GM23338 (cell line): Measurements from ENCODE around the gene NIPBL. TPM values are rescaled to one million over a fixed set of nuclear protein-coding genes. Genes with fewer than 3 reads are reported as not detected.
A peak's percentile ranks its signal among the peaks of the same experiment; 100 is the strongest.

Experiments used
- ATAC-seq: fragments of 200-7000 bp; cut with Tn5 transposase; 3 replicates; pipeline ENCODE4 v1.9.1; 2020
- DNase-seq: peaks from one replicate; pipeline ENCODE4 v3.0.0-alpha.2; 2015; ENCODE audit warnings: low spot score
- H2AFZ ChIP-seq: fragments of 200-600 bp; sonication (generic); 2 replicates; pipeline ENCODE4 v1.8.0; 2016; ENCODE audit warnings: antibody characterized with exemption, mild to moderate bottlenecking, moderate library complexity
- H3F3A ChIP-seq: fragments of 200-600 bp; sonication (generic); replicated peaks from 2 replicates; pipeline ENCODE4 v1.8.0; 2017; ENCODE audit warnings: antibody characterized with exemption, mixed run types, low read depth
- H3K27ac ChIP-seq: fragments of 200-600 bp; sonication (generic); 2 replicates; pipeline ENCODE4 v1.6.1; 2016; ENCODE audit warnings: low read depth
- H3K27me3 ChIP-seq: fragments of 200-600 bp; sonication (generic); 2 replicates; pipeline ENCODE4 v1.8.0; 2016; ENCODE audit warnings: mild to moderate bottlenecking, mixed run types, moderate library complexity; ENCODE audit not compliant: insufficient read depth
- H3K36me3 ChIP-seq: fragments of 200-600 bp; sonication (generic); 2 replicates; pipeline ENCODE4 v1.8.0; 2016; ENCODE audit warnings: mild to moderate bottlenecking; ENCODE audit not compliant: insufficient read depth
- H3K4me1 ChIP-seq: fragments of 200-600 bp; sonication (generic); 2 replicates; pipeline ENCODE4 v1.8.0; 2016; ENCODE audit warnings: mild to moderate bottlenecking, moderate library complexity; ENCODE audit not compliant: insufficient read depth
- H3K4me2 ChIP-seq: fragments of 200-600 bp; sonication (generic); 2 replicates; pipeline ENCODE4 v1.7.1; 2017; ENCODE audit warnings: mixed run types
- H3K4me3 ChIP-seq: fragments of 200-600 bp; sonication (generic); 2 replicates; pipeline ENCODE4 v1.6.1; 2016; ENCODE audit warnings: mixed run types
- H3K79me2 ChIP-seq: fragments of 200-600 bp; sonication (generic); replicated peaks from 2 replicates; pipeline ENCODE4 v1.8.0; 2017; ENCODE audit warnings: mild to moderate bottlenecking; ENCODE audit not compliant: insufficient read depth
- H3K9me2 ChIP-seq: fragments of 200-600 bp; sonication (generic); 2 replicates; pipeline ENCODE4 v1.8.0; 2017; ENCODE audit not compliant: insufficient read depth
- H4K20me1 ChIP-seq: fragments of 200-600 bp; sonication (generic); replicated peaks from 2 replicates; pipeline ENCODE4 v1.8.0; 2017; ENCODE audit warnings: mild to moderate bottlenecking; ENCODE audit not compliant: insufficient read depth
- H3K27ac Mint-ChIP-seq: 2 replicates; pipeline ENCODE4 v1.8.0; 2020; ENCODE audit warnings: inconsistent platforms, mild to moderate bottlenecking, moderate library complexity, mixed read lengths
- H3K27me3 Mint-ChIP-seq: 3 replicates; pipeline ENCODE4 v1.8.0; 2022; ENCODE audit warnings: low read depth, mild to moderate bottlenecking, moderate library complexity, mixed read lengths, inconsistent platforms; ENCODE audit not compliant: insufficient read depth, poor library complexity
- H3K36me3 Mint-ChIP-seq: 3 replicates; pipeline ENCODE4 v1.8.0; 2021; ENCODE audit warnings: low read depth, mild to moderate bottlenecking, inconsistent platforms, moderate library complexity, mixed read lengths
- H3K4me1 Mint-ChIP-seq: 3 replicates; pipeline ENCODE4 v1.8.0; 2020; ENCODE audit warnings: mild to moderate bottlenecking, inconsistent platforms, mixed read lengths
- H3K4me3 Mint-ChIP-seq: 3 replicates; pipeline ENCODE4 v1.8.0; 2021; ENCODE audit warnings: moderate library complexity, mild to moderate bottlenecking, inconsistent platforms, mixed read lengths
- H3K9me3 Mint-ChIP-seq: 3 replicates; pipeline ENCODE4 v1.8.0; 2020; ENCODE audit warnings: moderate library complexity, mild to moderate bottlenecking, inconsistent platforms, mixed read lengths
- CREB1 ChIP-seq: fragments of 250-450 bp; sonication (Bioruptor Pico); IDR thresholded peaks from 2 replicates; pipeline ENCODE4 v1.5.0; 2020; ENCODE audit warnings: low read depth, mild to moderate bottlenecking, moderate library complexity
- CTCF ChIP-seq, 2 experiments: fragments of 200-600 bp in 1 of 2; sonication (generic) in 1 of 2; conservative IDR thresholded peaks; 2 replicates each; pipeline versions ENCODE4 v1.5.1 to v1.6.1; 2016 to 2017; ENCODE audit warnings: antibody characterized with exemption in 2 of 2, low read depth in 2 of 2, mild to moderate bottlenecking in 2 of 2, moderate library complexity in 1 of 2
- EZH2 ChIP-seq: fragments of 200-600 bp; sonication (generic); IDR thresholded peaks from one replicate; pipeline ENCODE4 v1.8.0; 2017; ENCODE audit warnings: antibody characterized with exemption, mild to moderate bottlenecking, low read depth; ENCODE audit not compliant: unreplicated experiment
- JUNB ChIP-seq: IDR thresholded peaks from one replicate; pipeline ENCODE4 v1.6.1; 2016; ENCODE audit warnings: antibody characterized with exemption; ENCODE audit not compliant: unreplicated experiment
- NANOG ChIP-seq: IDR thresholded peaks from 2 replicates; pipeline ENCODE4 v1.6.1; 2016; ENCODE audit warnings: antibody characterized with exemption, borderline replicate concordance
- REST ChIP-seq: IDR thresholded peaks from one replicate; pipeline ENCODE4 v1.6.1; 2018; ENCODE audit warnings: antibody characterized with exemption; ENCODE audit not compliant: unreplicated experiment
- STAT1 ChIP-seq: IDR thresholded peaks from one replicate; pipeline ENCODE4 v1.6.1; 2016; ENCODE audit warnings: antibody characterized with exemption; ENCODE audit not compliant: unreplicated experiment
- polyA plus RNA-seq: library from polyadenylated mRNA; unstranded; fragments of >200 nt; fragmentation: Nextera tagmentation; extraction: Ambion mirVana; gene quantifications from 2 replicates; pipeline ENCODE4 v1.2.1, GENCODE V29; 2016
- total RNA-seq: library from RNA; depleted of rRNA; stranded (reverse); fragments of >200 nt; shearing (Covaris generic); gene quantifications from 2 replicates; pipeline ENCODE4 v1.2.3, GENCODE V29; 2014

Gene NIPBL
- total and polyA plus RNA-seq, 2 experiments from 2014 or later = 44.2 to 51.4 TPM

- TF ChIP-seq NANOG (peak; percentile 89), CREB1 (no peak), JUNB (no peak), EZH2 (peak; percentile 40), REST (no peak), STAT1 (no peak)
- peak; percentile 75 for ATAC-seq
Measured at GRCh38 chr5:37086466-37087173, 210.1 kb downstream of the NIPBL start.

GRCh38 chr5:37088009-37088408 lies 211.4 kb downstream of the NIPBL start:
- peaks cover 43% of the 10 kb centered on the region for H3K4me1 Mint-ChIP-seq
- no peaks in the 10 kb centered on the region for H3F3A ChIP-seq
- H3K36me3 ChIP-seq = no peaks in the 10 kb centered on the region; the same call in 1 of the 2 replicates
- H4K20me1 ChIP-seq = peaks cover 5% of the 10 kb centered on the region
- H3K4me3 ChIP-seq = no peak overlapping the region
- no peak overlapping the region for H3K4me3 Mint-ChIP-seq
- H3K27ac Mint-ChIP-seq = no peak overlapping the region
- H3K9me2 ChIP-seq = no peaks in the 10 kb centered on the region
- 0 out of 3 replicates have a peak, but pooled peaks cover 2% of the 10 kb centered on the region for H3K36me3 Mint-ChIP-seq
- no peak overlapping the region for H3K4me2 ChIP-seq
- ATAC-seq (no peak), DNase-seq (no peak)
- peaks cover 48% of the 10 kb centered on the region for H3K27me3 Mint-ChIP-seq
- H3K4me1 ChIP-seq = peaks cover 11% of the 10 kb centered on the region
- no peak overlapping the region for H3K27ac ChIP-seq
- peaks cover 81% of the 10 kb centered on the region for H3K27me3 ChIP-seq
- H3K9me3 Mint-ChIP-seq = no peaks in the 10 kb centered on the region
- H3K79me2 ChIP-seq = no peaks in the 10 kb centered on the region
- no peak for TF ChIP-seq CREB1
- TF ChIP-seq REST = no peak
- no peak for TF ChIP-seq CTCF (conservative IDR thresholded peaks at IDR 0.05; ENCODE audit: low read depth in 2 of 2)
- no peak for TF ChIP-seq JUNB
- no peak overlapping the region for H2AFZ ChIP-seq

More at GRCh38 chr5:37086466-37087173, 210.1 kb downstream of the NIPBL start:
- no peak overlapping the region for H3K27ac Mint-ChIP-seq
- H3F3A ChIP-seq = no peaks in the 10 kb centered on the region
- H3K36me3 Mint-ChIP-seq = 0 out of 3 replicates have a peak, but pooled peaks cover 2% of the 10 kb centered on the region
- H3K9me3 Mint-ChIP-seq = no peaks in the 10 kb centered on the region
- no peak overlapping the region for H2AFZ ChIP-seq
- peaks cover 43% of the 10 kb centered on the region for H3K4me1 Mint-ChIP-seq
- no peaks in the 10 kb centered on the region for H3K9me2 ChIP-seq
- H3K4me2 ChIP-seq = no peak overlapping the region
- H3K27ac ChIP-seq = no peak overlapping the region
- peaks cover 11% of the 10 kb centered on the region for H3K4me1 ChIP-seq
- H3K4me3 ChIP-seq = no peak overlapping the region
- H3K79me2 ChIP-seq = no peaks in the 10 kb centered on the region
- H3K4me3 Mint-ChIP-seq = no peak overlapping the region
- peaks cover 5% of the 10 kb centered on the region for H4K20me1 ChIP-seq
- peaks cover 95% of the 10 kb centered on the region for H3K27me3 ChIP-seq
- H3K36me3 ChIP-seq = no peaks in the 10 kb centered on the region; the same call in 1 of the 2 replicates
- DNase-seq = peak; percentile 53
- peaks cover 48% of the 10 kb centered on the region for H3K27me3 Mint-ChIP-seq
